Lung (tissue), 12 donors: Measurements from ENCODE around the gene EPB41L3. TPM values are rescaled to one million over a fixed set of nuclear protein-coding genes. Genes with fewer than 3 reads are reported as not detected.

Experiments
- ATAC-seq: fragments of 200-7000 bp; cut with Tn5 transposase; one replicate; pipeline ENCODE4 v1.9.1; 2020; ENCODE audit warnings: moderate number of reproducible peaks; ENCODE audit not compliant: insufficient read depth, low FRiP score
- DNase-seq, 3 donors: peaks; one replicate each; pipeline ENCODE4 v3.0.0-alpha.2; 2013 to 2017
- H3K27ac ChIP-seq, 2 donors: one replicate each; pipeline ENCODE4 v1.5.1; 2013; ENCODE audit warnings: mild to moderate bottlenecking in 2 of 2, moderate library complexity in 2 of 2, control low read depth in 1 of 2, inconsistent platforms in 1 of 2, low read depth in 1 of 2, low read length in 1 of 2
- H3K27me3 ChIP-seq, 3 donors: one replicate each; pipeline ENCODE4 v1.5.1; 2013; ENCODE audit warnings: low read length in 2 of 3; ENCODE audit not compliant: control insufficient read depth in 3 of 3, insufficient read depth in 3 of 3
- H3K36me3 ChIP-seq, 4 donors: one replicate each; pipeline ENCODE4 v1.5.1; 2013; ENCODE audit warnings: low read length in 4 of 4, mild to moderate bottlenecking in 1 of 4, moderate library complexity in 1 of 4; ENCODE audit not compliant: control insufficient read depth in 4 of 4, insufficient read depth in 4 of 4
- H3K4me1 ChIP-seq, 5 donors: one replicate each; pipeline ENCODE4 v1.5.1; 2013; ENCODE audit warnings: low read length in 5 of 5, mild to moderate bottlenecking in 2 of 5, moderate library complexity in 1 of 5; ENCODE audit not compliant: control insufficient read depth in 5 of 5, insufficient read depth in 5 of 5
- H3K4me3 ChIP-seq: one replicate; pipeline ENCODE4 v1.5.1; 2013; ENCODE audit warnings: mild to moderate bottlenecking, control low read depth, moderate library complexity
- H3K9ac ChIP-seq, 2 donors: one replicate each; pipeline ENCODE4 v1.5.1; 2013; ENCODE audit warnings: low read length in 2 of 2, control low read depth in 1 of 2; ENCODE audit not compliant: insufficient read depth in 1 of 2
- H3K9me3 ChIP-seq, 4 donors: one replicate each; pipeline ENCODE4 v1.5.1; 2013; ENCODE audit warnings: low read length in 3 of 4, mild to moderate bottlenecking in 1 of 4, moderate library complexity in 1 of 4; ENCODE audit not compliant: control insufficient read depth in 4 of 4, insufficient read depth in 3 of 4
- CTCF ChIP-seq: IDR thresholded peaks from 2 replicates; pipeline ENCODE4 v1.5.1; 2012; ENCODE audit warnings: mild to moderate bottlenecking; ENCODE audit errors: control extremely low read depth, extremely low read depth
- WGBS, 2 donors: extraction: QIAGEN DNeasy Blood & Tissue Kit; methylation state at CpG; one replicate each; pipeline ENCODE4 v1.1.7; 2013; 5-methylcytosine and 5-hydroxymethylcytosine counted together
- polyA plus RNA-seq, 2 donors: library from polyadenylated mRNA; stranded (reverse); fragments of 200-250 nt; gene quantifications; one replicate each; pipeline ENCODE4 v1.2.1, GENCODE V29; 2013
- total RNA-seq, 2 donors: library from RNA; depleted of rRNA in 1 of 2; stranded (reverse); fragments of >200 nt in 1 of 2; gene quantifications; one replicate each; pipeline ENCODE4 v1.2.1, GENCODE V29; 2014 to 2021
- donor health status: control.
- donor health status: control.
- donor health status: Bipolar disorder and iron deficiency.
- donor health status: healthy.
- donor health status: DM: yes; HTN: yes; CAD: no.

EPB41L3 gene
- total and polyA plus RNA-seq, 4 donors: 19.0 to 64.0 (median 39.9) TPM

- H3K9me3 ChIP-seq: no peaks in the 10 kb centered on the region
- ATAC-seq (no peak), DNase-seq (no peak)
- no peak overlapping the region for H3K4me3 ChIP-seq
- 86 to 93% methylated on average over 7 of the region's 7 CpGs for WGBS, 2 donors
- H3K4me1 ChIP-seq: peaks cover 0 to 6% (median 0%) of the 10 kb centered on the region in 5 donors
- no peaks in the 10 kb centered on the region for H3K36me3 ChIP-seq
- no peaks in the 10 kb centered on the region for H3K27me3 ChIP-seq
- H3K9ac ChIP-seq: no peak overlapping the region
- H3K27ac ChIP-seq: no peak overlapping the region
- no peak for TF ChIP-seq CTCF
Measured at GRCh38 chr18:5584746-5585417, 41.1 kb upstream of the EPB41L3 start.

GRCh38 chr18:5582849-5583681 is 39.3 kb upstream of the EPB41L3 start:
- H3K36me3 ChIP-seq: no peaks in the 10 kb centered on the region
- DNase-seq: no peak
- H3K9ac ChIP-seq: no peak overlapping the region
- H3K4me3 ChIP-seq: no peak overlapping the region
- WGBS, 2 donors: 68 to 70% methylated on average over 10 of the region's 10 CpGs
- H3K27ac ChIP-seq: no peak overlapping the region
- H3K9me3 ChIP-seq: no peaks in the 10 kb centered on the region
- H3K4me1 ChIP-seq: peaks cover 0 to 6% (median 0%) of the 10 kb centered on the region in 5 donors
- no peaks in the 10 kb centered on the region for H3K27me3 ChIP-seq
- TF ChIP-seq CTCF: no peak
- ATAC-seq: peak; percentile 28

GRCh38 chr18:5582076-5582475 is 38.3 kb upstream of the EPB41L3 start:
- Histone ChIP-seq H3K4me1 (peaks cover 0 to 6% (median 0%) of the 10 kb centered on the region in 5 donors), H3K27ac (no peak overlapping the region), H3K4me3 (no peak overlapping the region), H3K36me3 (no peaks in the 10 kb centered on the region), H3K27me3 (no peaks in the 10 kb centered on the region), H3K9me3 (no peaks in the 10 kb centered on the region), H3K9ac (no peak overlapping the region)
- ATAC-seq (no peak), DNase-seq (peak; percentile 44 to 82 (median 68))
- 61 to 72% methylated on average over 5 of the region's 5 CpGs for WGBS, 2 donors
- TF ChIP-seq CTCF: no peak
